ENCODE measurements around the gene BSCL2.
"Not testable (repeated sequence)": the region's sequence is repeated elsewhere in the genome, so short reads cannot be mapped to it uniquely, and the experiment has no call there.

BSCL2 gene

DNA sequence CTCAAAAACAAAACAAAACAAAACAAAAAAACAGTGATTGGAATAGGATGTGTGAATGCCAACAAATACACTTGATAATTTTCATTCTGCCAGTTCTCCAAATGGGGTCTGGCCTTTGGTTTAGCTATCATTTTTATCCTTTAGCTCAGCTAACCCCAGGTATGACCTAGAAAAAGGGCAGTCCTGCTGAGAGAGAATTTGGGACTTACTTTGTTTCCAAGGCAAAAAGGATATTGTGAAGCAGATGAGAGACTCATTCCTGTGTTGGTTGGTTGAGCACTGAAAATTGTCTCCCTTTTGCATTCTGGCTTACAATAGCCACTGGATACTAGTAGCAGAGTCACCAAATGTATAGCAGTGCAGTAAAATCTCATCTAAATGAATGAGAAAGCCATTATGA, 30.0 kb upstream of the BSCL2 start:
- no peaks in the 10 kb centered on the region for H4K20me1 ChIP-seq (ENCODE audit: control insufficient read depth, insufficient read depth, low read depth, low read length)
- no peak overlapping the region for H3K4me2 ChIP-seq (ENCODE audit: low read length)
- H3K4me3 ChIP-seq (ENCODE audit: low read length) = no peak overlapping the region
- TF ChIP-seq EZH2phosphoT487 (IDR thresholded peaks at IDR 0.05; ENCODE audit: borderline replicate concordance, low read length) (no peak), CTCF (IDR thresholded peaks at IDR 0.05; ENCODE audit: low read depth, low read length, poor library complexity, severe bottlenecking) (no peak)
- H3K79me2 ChIP-seq (ENCODE audit: control insufficient read depth, low read length) = peaks cover 26% of the 10 kb centered on the region
- H3F3A ChIP-seq (ENCODE audit: control insufficient read depth, insufficient read depth) = peaks cover 9% of the 10 kb centered on the region
- H3K27ac ChIP-seq (ENCODE audit: low read depth, low read length) = no peak overlapping the region
- no peaks in the 10 kb centered on the region for H3K9me3 ChIP-seq (ENCODE audit: control insufficient read depth, insufficient read depth, low read length)
- H3K36me3 ChIP-seq (ENCODE audit: control insufficient read depth, low read length) = peaks cover 51% of the 10 kb centered on the region
- no peaks in the 10 kb centered on the region for H3K27me3 ChIP-seq (ENCODE audit: control insufficient read depth, low read length)
- no peaks in the 10 kb centered on the region for H3K9me2 ChIP-seq (replicated peaks; ENCODE audit: control insufficient read depth, low read length)
- no peaks in the 10 kb centered on the region for H3K4me1 ChIP-seq (ENCODE audit: control insufficient read depth, low read length)

GRCh38 chr11:62732830-62733229, 25.6 kb upstream of the BSCL2 start:
- peaks cover 64% of the 10 kb centered on the region for H3K79me2 ChIP-seq (ENCODE audit: control insufficient read depth, low read length)
- no peak overlapping the region for H3K27ac ChIP-seq (ENCODE audit: low read depth, low read length)
- H3K4me3 ChIP-seq (ENCODE audit: low read length) = no peak overlapping the region
- H3K9me3 ChIP-seq (ENCODE audit: control insufficient read depth, insufficient read depth, low read length) = no peaks in the 10 kb centered on the region
- H3F3A ChIP-seq (ENCODE audit: control insufficient read depth, insufficient read depth) = peaks cover 2% of the 10 kb centered on the region; the same call in 1 of the 2 replicates
- no peaks in the 10 kb centered on the region for H3K9me2 ChIP-seq (replicated peaks; ENCODE audit: control insufficient read depth, low read length)
- no peak for TF ChIP-seq CTCF (IDR thresholded peaks at IDR 0.05; ENCODE audit: low read depth, low read length, poor library complexity, severe bottlenecking)
- TF ChIP-seq EZH2phosphoT487 (IDR thresholded peaks at IDR 0.05; ENCODE audit: borderline replicate concordance, low read length) = no peak
- H3K4me1 ChIP-seq (ENCODE audit: control insufficient read depth, low read length) = peaks cover 16% of the 10 kb centered on the region
- H4K20me1 ChIP-seq (ENCODE audit: control insufficient read depth, insufficient read depth, low read depth, low read length) = no peaks in the 10 kb centered on the region
- H3K36me3 ChIP-seq (ENCODE audit: control insufficient read depth, low read length) = peaks cover 58% of the 10 kb centered on the region
- no peaks in the 10 kb centered on the region for H3K27me3 ChIP-seq (ENCODE audit: control insufficient read depth, low read length)
- H3K4me2 ChIP-seq (ENCODE audit: low read length) = no peak overlapping the region

GRCh38 chr11:62730076-62730475, 22.9 kb upstream of the BSCL2 start:
- H3K27ac ChIP-seq (ENCODE audit: low read depth, low read length); H3K9me3 ChIP-seq (ENCODE audit: control insufficient read depth, insufficient read depth, low read length); H3K27me3 ChIP-seq (ENCODE audit: control insufficient read depth, low read length); H3F3A ChIP-seq (ENCODE audit: control insufficient read depth, insufficient read depth); H3K9me2 ChIP-seq (replicated peaks; ENCODE audit: control insufficient read depth, low read length): not testable (repeated sequence)
- Histone ChIP-seq H3K36me3 (ENCODE audit: control insufficient read depth, low read length) (peaks cover 62% of the 10 kb centered on the region), H3K4me1 (ENCODE audit: control insufficient read depth, low read length) (peaks cover 18% of the 10 kb centered on the region), H4K20me1 (ENCODE audit: control insufficient read depth, insufficient read depth, low read depth, low read length) (peaks cover 12% of the 10 kb centered on the region), H3K4me2 (ENCODE audit: low read length) (peak overlapping the region; percentile 76), H3K79me2 (ENCODE audit: control insufficient read depth, low read length) (peaks cover 80% of the 10 kb centered on the region), H3K4me3 (ENCODE audit: low read length) (peak overlapping the region; percentile 90)

GRCh38 chr11:62728171-62728988, 21.2 kb upstream of the BSCL2 start, which contains the start of gene TTC9C:
TTC9C (plus strand) TSS chr11:62728486; CDS start chr11:62728849, 363 bp downstream.
- Histone ChIP-seq H3K36me3 (ENCODE audit: control insufficient read depth, low read length) (peaks cover 68% of the 10 kb centered on the region), H3K27me3 (ENCODE audit: control insufficient read depth, low read length) (no peaks in the 10 kb centered on the region), H3K9me3 (ENCODE audit: control insufficient read depth, insufficient read depth, low read length) (no peaks in the 10 kb centered on the region), H3K79me2 (ENCODE audit: control insufficient read depth, low read length) (peaks cover 87% of the 10 kb centered on the region), H3F3A (ENCODE audit: control insufficient read depth, insufficient read depth) (no peaks in the 10 kb centered on the region; the same call in 1 of the 2 replicates), H3K4me2 (ENCODE audit: low read length) (peak within 1 kb of the TSS; percentile 85), H4K20me1 (ENCODE audit: control insufficient read depth, insufficient read depth, low read depth, low read length) (peaks cover 25% of the 10 kb centered on the region), H3K27ac (ENCODE audit: low read depth, low read length) (peak within 1 kb of the TSS; percentile 92), H3K4me1 (ENCODE audit: control insufficient read depth, low read length) (peaks cover 29% of the 10 kb centered on the region), H3K9me2 (replicated peaks; ENCODE audit: control insufficient read depth, low read length) (no peaks in the 10 kb centered on the region), H3K4me3 (ENCODE audit: low read length) (peak within 1 kb of the TSS; percentile 90)
- no peak for TF ChIP-seq CTCF (IDR thresholded peaks at IDR 0.05; ENCODE audit: low read depth, low read length, poor library complexity, severe bottlenecking)
